ENCODE measurements around the gene EPO.

EPO gene

DNA sequence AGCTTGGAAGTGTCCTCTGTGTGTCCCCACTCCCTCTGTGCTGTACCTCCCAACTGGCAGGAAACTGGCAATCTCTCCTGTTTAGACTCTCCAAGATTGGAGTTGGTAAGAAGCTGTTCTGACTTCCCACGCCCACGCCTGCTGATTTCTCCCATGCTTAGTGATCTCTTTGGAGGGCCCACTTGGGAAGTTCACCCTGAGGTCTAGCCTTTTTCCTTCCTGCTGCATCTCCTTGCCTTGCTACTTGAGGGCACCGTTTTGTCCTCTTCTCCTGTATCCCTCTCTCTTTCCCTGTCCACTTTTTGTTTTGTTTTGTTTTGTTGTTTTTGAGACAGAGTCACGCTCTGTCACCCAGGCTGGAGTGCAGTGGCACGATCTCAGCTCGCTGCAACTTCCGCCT, 48.5 kb downstream of the EPO start:
- no peaks in the 10 kb centered on the region for H4K20me1 ChIP-seq (ENCODE audit: insufficient read depth, low read length, poor library complexity, severe bottlenecking)
- H3F3A ChIP-seq (ENCODE audit: low read depth) = no peaks in the 10 kb centered on the region
- H3K9ac ChIP-seq (ENCODE audit: low read depth, low read length, poor library complexity, severe bottlenecking) = no peak overlapping the region
- no peaks in the 10 kb centered on the region for H3K79me2 ChIP-seq (ENCODE audit: insufficient read depth, low read length)
- H3K36me3 ChIP-seq (ENCODE audit: insufficient read depth, low read length) = no peaks in the 10 kb centered on the region
- H3K4me1 ChIP-seq (ENCODE audit: insufficient read depth, low read length, poor library complexity, severe bottlenecking) = no peaks in the 10 kb centered on the region
- H3K4me3 ChIP-seq (ENCODE audit: low read length, poor library complexity, severe bottlenecking) = no peak overlapping the region
- no peak overlapping the region for H3K4me2 ChIP-seq (ENCODE audit: low read depth, low read length, poor library complexity, severe bottlenecking)
- no peaks in the 10 kb centered on the region for H3K9me3 ChIP-seq (ENCODE audit: insufficient read depth, low read depth, low read length)
- no peaks in the 10 kb centered on the region for H3K27me3 ChIP-seq (ENCODE audit: insufficient read depth, low read length, poor library complexity, severe bottlenecking)
- H3K9me2 ChIP-seq (replicated peaks; ENCODE audit: low read depth, low read length) = no peaks in the 10 kb centered on the region
- H2AFZ ChIP-seq (ENCODE audit: low read length) = no peak overlapping the region
- TF ChIP-seq EZH2phosphoT487 (IDR thresholded peaks at IDR 0.05; ENCODE audit: borderline replicate concordance) = no peak
- TF ChIP-seq, protein P1, sequence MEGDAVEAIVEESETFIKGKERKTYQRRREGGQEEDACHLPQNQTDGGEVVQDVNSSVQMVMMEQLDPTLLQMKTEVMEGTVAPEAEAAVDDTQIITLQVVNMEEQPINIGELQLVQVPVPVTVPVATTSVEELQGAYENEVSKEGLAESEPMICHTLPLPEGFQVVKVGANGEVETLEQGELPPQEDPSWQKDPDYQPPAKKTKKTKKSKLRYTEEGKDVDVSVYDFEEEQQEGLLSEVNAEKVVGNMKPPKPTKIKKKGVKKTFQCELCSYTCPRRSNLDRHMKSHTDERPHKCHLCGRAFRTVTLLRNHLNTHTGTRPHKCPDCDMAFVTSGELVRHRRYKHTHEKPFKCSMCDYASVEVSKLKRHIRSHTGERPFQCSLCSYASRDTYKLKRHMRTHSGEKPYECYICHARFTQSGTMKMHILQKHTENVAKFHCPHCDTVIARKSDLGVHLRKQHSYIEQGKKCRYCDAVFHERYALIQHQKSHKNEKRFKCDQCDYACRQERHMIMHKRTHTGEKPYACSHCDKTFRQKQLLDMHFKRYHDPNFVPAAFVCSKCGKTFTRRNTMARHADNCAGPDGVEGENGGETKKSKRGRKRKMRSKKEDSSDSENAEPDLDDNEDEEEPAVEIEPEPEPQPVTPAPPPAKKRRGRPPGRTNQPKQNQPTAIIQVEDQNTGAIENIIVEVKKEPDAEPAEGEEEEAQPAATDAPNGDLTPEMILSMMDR (conservative IDR thresholded peaks at IDR 0.05; ENCODE audit: low read length) = no peak

All from Loucy (cell line).